GM18951 (cell line): ENCODE data around the gene ANGPTL2.
A peak's percentile ranks its signal among the peaks of the same experiment; 100 is the strongest.
"Not testable (repeated sequence)": the region's sequence is repeated elsewhere in the genome, so short reads cannot be mapped to it uniquely, and the experiment has no call there.

Source experiments
- POLR2A ChIP-seq: IDR thresholded peaks from 4 replicates; pipeline ENCODE4 v1.6.1; 2011; ENCODE audit warnings: mild to moderate bottlenecking; ENCODE audit not compliant: insufficient read length, insufficient read depth; ENCODE audit errors: extremely low read depth
- in situ Hi-C: fragments of 300-500 bp; cut with MboI; formaldehyde crosslinking; loops from one replicate; pipeline ENCODE4 v1.12.0; 2022; ENCODE audit warnings: low sequenced_read_pairs, mixed read lengths, inconsistent platforms; ENCODE audit not compliant: unreplicated experiment

Gene ANGPTL2

GRCh38 chr9:127122176-127123063 is at the start of gene ANGPTL2:
ANGPTL2 (minus strand) TSS chr9:127122635; CDS start chr9:127108731, 13,904 bp downstream.
- no peak for TF ChIP-seq POLR2A
- in situ Hi-C loops, result no loop called here

DNA sequence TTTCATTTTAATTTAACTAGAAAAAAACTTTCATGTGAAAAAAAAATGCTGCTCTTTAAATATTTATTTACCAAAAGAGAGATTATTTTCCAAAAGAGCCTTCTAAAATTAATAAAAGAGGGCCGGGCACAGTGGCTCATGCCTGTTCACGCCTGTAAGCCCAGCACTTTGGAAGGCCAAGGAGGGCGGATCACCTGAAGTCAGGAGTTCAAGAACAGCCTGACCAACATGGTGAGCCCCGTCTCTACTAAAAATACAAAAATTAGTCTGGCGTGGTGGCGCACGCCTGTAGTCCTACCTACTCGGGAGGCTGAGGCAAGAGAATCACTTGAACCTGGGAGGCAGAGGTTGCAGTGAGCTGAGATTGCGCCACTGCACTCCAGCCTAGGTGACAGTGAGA is 48.9 kb upstream of the ANGPTL2 start:
- in situ Hi-C loops, result not testable (repeated sequence)

GRCh38 chr9:127170652-127171051 is 48.2 kb upstream of the ANGPTL2 start:
- TF ChIP-seq POLR2A, result no peak
- in situ Hi-C loops, result no loop called here

- no peak for TF ChIP-seq POLR2A
- in situ Hi-C loops, result no loop called here
These were observed 47.7 kb upstream of the ANGPTL2 start for GRCh38 chr9:127170103-127170502.

DNA sequence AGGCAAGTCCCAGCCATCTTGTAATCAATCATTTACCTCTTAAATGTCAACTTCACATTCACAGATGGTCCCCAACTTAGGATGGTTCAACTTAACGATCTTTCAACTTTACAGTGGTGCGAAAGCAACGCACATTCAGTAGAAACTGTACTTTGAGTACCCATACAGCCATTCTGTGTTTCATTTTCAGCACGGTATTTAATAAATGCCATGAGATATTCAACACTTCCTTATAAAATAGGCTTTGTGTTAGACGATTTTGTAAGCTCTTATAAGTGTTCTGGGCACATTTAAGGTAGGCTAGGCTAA is 47.1 kb upstream of the ANGPTL2 start:
- in situ Hi-C loops, result no loop called here
- TF ChIP-seq POLR2A, result no peak

- TF ChIP-seq POLR2A, result no peak
These were observed 46.5 kb upstream of the ANGPTL2 start for GRCh38 chr9:127168756-127169574.

DNA sequence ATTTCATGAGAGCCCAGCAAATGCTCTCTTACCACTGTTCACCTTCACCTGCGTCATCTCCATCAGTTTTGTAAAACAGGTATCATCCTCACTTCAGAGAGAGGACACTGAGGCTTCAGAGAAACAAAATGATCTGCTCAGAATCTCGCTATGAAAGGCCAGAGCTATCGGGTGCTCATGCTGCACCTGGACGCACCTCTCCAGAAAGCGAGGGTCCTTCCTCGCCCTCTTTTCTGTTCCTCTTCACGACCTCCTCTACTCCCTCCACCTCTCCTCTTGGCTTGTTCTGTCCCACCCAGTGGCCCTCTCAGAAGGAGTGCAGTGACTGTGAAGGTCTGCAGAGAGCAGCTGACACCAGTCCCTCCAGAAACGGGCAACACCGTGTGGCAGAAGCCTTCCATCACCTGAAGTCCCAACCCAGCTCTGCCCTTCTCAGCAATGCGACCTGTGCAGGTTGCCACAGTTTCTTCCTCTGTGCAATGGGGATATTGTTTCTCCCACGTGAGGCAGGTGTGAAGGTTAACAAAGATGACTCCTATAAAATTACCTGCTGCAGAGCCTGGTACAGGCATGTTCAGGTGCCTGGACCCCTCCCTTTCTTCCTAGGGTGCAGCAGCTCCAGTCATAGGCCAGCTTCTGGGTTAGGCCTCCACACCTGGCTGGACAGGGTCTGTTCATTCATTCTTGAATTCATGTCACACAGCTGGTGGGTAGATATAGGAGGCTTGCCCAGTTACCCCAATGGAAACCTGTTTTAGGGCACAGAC is 45.3 kb upstream of the ANGPTL2 start:
- no peak for TF ChIP-seq POLR2A
- in situ Hi-C loops, result no loop called here

More at GRCh38 chr9:127168756-127169574, 46.5 kb upstream of the ANGPTL2 start:
- in situ Hi-C loops, result no loop called here

DNA sequence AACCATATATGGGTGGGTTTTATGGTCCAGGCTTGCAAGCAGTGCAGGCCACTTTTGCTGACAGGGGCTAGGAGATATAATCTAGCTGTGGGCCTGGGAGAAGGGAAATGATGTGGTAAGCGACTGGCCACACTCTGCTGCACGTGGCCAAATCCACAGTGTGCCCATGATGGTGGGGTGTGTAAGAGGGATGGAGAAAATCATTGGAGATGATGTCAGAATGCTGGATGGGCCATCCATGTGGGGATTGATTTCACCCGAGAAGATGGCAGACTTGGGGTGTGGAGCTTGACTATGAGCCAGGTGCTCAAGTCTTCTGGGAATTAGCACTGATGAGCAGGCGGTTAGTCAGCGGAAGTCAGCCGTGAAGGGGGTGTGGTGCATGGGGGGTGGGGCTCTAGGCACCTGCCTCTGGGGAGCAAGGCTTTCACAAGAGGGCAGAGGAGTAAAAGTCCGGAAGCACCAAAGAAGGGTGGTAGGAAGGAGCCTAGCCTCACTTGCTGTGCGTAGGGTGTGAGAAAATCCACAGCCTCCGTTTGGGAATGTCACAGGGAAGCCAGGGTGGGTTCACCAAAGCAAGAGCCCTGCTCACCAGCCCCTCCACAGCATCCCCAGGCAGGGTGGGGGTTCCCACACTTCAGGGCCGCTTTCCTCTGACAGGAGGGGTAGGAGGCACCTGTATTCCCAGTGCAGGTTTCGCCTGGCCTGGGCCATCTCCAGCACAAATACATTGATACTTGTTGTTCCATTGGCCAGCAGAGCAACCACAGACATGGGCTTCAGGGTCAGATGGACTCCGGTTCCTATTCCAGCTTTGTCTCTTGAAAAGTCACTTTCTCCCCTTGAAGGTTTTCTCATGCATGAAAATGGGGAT is 44.5 kb upstream of the ANGPTL2 start:
- in situ Hi-C loops, result no loop called here
- peak; percentile 35 for TF ChIP-seq POLR2A

GRCh38 chr9:127166111-127166510 is 43.7 kb upstream of the ANGPTL2 start:
- no peak for TF ChIP-seq POLR2A
- in situ Hi-C loops, result no loop called here

DNA sequence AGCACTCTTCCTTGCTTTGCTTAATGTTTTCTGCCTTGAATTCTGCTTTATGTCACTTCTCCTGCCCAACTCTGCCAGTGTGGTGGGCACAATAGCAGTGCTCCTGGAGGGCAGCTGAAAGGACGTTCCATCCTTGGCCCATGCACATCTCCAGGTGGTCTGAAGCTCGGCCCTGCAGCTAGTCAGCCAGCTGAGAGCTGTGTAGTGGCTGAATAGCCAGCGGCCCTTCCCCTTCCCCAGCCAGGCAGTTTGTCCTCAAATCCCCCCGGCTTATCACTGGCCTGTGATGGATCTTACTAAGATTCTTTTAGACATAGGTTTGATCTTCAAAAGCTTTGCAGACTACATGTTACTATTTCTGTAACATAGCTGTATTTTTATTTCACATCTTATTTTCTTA is 42.7 kb upstream of the ANGPTL2 start:
- no peak for TF ChIP-seq POLR2A
- in situ Hi-C loops, result no loop called here

GRCh38 chr9:127163409-127163808 is 41.0 kb upstream of the ANGPTL2 start:
- in situ Hi-C loops, result no loop called here
- no peak for TF ChIP-seq POLR2A

GRCh38 chr9:127162864-127163365 is 40.5 kb upstream of the ANGPTL2 start:
- no peak for TF ChIP-seq POLR2A
- in situ Hi-C loops, result no loop called here
